Measurements from ENCODE around the gene PIWIL4.

DNA sequence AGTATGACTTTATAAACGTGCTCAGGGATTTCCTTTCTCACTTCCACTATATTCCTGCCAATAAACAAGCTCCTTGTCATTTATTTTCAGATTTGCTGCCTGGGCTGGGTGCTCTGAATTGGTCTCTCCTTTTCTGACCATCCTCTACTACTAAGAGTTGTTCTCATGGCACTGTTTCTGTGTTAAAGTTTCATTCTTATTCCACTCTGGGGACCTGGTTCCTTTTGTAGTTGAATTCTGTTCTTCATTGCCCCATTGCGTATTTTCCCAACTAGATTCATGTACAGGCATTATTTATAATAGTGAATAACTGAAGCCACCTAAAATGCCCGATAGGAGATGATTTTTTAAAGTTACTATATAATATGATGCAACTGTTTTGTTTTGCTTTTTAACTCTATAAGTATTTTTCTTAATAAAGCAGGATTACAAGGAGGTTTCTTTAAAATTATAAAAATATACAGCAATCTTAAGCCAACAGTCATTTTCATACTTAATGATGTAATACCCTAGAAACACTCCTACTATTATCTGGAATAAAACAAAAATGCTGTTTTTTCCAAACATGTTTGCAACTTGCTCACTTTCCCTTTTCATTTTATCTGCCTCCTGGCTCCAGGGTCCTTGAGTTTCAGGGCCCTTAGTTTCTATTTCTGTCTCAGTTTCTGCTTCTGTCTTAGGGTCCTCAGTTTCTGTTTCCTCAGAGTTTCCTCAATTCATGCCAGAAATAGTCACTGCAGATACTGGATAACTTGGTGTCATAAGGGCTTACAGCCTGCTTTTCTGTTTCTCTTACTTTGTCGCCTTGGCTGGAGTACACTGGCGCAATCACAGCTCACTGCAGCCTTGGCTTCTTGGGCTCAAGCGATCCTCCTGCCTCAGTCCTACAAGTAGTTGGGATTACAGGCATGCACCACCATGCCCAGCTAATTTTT is 33.2 kb upstream of the PIWIL4 start:
- TF ChIP-seq, protein P1, sequence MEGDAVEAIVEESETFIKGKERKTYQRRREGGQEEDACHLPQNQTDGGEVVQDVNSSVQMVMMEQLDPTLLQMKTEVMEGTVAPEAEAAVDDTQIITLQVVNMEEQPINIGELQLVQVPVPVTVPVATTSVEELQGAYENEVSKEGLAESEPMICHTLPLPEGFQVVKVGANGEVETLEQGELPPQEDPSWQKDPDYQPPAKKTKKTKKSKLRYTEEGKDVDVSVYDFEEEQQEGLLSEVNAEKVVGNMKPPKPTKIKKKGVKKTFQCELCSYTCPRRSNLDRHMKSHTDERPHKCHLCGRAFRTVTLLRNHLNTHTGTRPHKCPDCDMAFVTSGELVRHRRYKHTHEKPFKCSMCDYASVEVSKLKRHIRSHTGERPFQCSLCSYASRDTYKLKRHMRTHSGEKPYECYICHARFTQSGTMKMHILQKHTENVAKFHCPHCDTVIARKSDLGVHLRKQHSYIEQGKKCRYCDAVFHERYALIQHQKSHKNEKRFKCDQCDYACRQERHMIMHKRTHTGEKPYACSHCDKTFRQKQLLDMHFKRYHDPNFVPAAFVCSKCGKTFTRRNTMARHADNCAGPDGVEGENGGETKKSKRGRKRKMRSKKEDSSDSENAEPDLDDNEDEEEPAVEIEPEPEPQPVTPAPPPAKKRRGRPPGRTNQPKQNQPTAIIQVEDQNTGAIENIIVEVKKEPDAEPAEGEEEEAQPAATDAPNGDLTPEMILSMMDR (IDR thresholded peaks at IDR 0.05), result no peak
- TF ChIP-seq ZFX (IDR thresholded peaks at IDR 0.05; ENCODE audit: borderline replicate concordance), result no peak
